AG10803 (cell line): ENCODE data around the gene MAGEA2B.
"Not testable (repeated sequence)": the region's sequence is repeated elsewhere in the genome, so short reads cannot be mapped to it uniquely, and the experiment has no call there.

Experiments used
- DNase-seq: peaks from one replicate; pipeline ENCODE4 v3.0.0; 2010; ENCODE audit warnings: low read depth
- H3K4me3 ChIP-seq: 2 replicates; pipeline ENCODE4 v1.5.1; 2011; ENCODE audit warnings: mild to moderate bottlenecking, low read length, control low read depth
- TF ChIP-seq, protein P1 (sequence below): conservative IDR thresholded peaks from 2 replicates; pipeline ENCODE4 v1.5.1; 2011; ENCODE audit warnings: mild to moderate bottlenecking, low read length, control low read depth, inconsistent platforms

MAGEA2B gene

DNA sequence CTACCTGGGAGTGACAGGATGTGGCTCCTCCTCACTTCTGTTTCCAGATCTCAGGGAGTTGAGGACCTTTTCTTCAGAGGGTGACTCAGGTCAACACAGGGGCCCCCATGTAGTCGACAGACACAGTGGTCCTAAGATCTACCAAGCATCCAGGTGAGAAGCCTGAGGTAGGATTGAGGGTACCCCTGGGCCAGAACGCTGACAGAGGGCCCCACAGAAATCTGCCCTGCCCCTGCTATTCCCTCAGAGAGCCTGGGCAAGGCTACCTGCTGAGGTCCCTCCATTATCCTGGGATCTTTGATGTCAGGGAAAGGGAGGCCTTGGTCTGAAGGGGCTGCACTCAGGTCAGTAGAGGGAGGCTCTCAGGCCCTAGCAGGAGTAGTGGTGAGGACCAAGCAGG is 20.7 kb downstream of the MAGEA2B start:
- no peak overlapping the region for H3K4me3 ChIP-seq
- DNase-seq, result no peak
- TF ChIP-seq, protein P1, sequence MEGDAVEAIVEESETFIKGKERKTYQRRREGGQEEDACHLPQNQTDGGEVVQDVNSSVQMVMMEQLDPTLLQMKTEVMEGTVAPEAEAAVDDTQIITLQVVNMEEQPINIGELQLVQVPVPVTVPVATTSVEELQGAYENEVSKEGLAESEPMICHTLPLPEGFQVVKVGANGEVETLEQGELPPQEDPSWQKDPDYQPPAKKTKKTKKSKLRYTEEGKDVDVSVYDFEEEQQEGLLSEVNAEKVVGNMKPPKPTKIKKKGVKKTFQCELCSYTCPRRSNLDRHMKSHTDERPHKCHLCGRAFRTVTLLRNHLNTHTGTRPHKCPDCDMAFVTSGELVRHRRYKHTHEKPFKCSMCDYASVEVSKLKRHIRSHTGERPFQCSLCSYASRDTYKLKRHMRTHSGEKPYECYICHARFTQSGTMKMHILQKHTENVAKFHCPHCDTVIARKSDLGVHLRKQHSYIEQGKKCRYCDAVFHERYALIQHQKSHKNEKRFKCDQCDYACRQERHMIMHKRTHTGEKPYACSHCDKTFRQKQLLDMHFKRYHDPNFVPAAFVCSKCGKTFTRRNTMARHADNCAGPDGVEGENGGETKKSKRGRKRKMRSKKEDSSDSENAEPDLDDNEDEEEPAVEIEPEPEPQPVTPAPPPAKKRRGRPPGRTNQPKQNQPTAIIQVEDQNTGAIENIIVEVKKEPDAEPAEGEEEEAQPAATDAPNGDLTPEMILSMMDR, result no peak

DNA sequence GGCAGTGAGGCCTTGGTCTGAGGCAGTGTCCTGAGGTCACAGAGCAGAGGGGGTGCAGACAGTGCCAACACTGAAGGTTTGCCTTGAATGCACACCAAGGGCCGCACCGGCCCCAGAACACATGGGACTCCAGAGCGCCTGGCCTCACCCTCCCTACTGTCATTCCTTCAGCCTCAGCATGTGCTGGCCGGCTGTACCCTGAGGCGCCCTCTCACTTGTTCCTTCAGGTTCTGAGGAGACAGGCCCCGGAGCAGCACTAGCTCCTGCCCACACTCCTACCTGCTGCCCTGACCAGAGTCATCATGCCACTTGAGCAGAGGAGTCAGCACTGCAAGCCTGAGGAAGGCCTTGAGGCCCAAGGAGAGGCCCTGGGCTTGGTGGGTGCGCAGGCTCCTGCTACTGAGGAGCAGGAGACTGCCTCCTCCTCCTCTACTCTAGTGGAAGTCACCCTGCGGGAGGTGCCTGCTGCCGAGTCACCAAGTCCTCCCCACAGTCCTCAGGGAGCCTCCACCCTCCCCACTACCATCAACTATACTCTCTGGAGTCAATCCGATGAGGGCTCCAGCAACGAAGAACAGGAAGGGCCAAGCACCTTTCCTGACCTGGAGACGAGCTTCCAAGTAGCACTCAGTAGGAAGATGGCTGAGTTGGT is 21.6 kb downstream of the MAGEA2B start:
- DNase-seq, result no peak
- H3K4me3 ChIP-seq, result no peak overlapping the region

DNA sequence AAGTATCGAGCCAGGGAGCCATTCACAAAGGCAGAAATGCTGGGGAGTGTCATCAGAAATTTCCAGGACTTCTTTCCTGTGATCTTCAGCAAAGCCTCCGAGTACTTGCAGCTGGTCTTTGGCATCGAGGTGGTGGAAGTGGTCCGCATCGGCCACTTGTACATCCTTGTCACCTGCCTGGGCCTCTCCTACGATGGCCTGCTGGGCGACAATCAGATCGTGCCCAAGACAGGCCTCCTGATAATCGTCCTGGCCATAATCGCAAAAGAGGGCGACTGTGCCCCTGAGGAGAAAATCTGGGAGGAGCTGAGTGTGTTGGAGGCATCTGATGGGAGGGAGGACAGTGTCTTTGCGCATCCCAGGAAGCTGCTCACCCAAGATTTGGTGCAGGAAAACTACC is 22.1 kb downstream of the MAGEA2B start:
- H3K4me3 ChIP-seq, DNase-seq: not testable (repeated sequence)

More for the DNA sequence above, 21.6 kb downstream of the MAGEA2B start:
- TF ChIP-seq, protein P1, result no peak

DNA sequence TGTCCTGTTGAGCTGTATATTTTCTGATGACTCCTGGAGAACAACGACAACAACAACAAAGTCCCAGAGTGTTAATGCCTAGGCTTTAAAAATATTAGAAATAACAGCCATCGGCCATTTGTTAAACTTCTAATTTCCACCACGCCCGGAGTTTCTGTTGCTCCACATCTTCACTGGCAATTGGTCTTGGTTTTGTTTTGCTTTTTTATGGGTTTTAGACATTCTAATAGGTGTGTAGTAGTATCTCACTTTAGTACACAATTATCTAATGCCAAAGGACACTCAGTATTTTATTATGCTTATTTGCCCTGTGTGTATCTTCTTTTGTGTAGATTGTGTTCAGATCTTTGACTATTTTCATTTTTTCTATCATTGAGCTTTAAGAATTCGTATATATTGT is 24.1 kb downstream of the MAGEA2B start:
- TF ChIP-seq, protein P1, result no peak
- DNase-seq, result no peak
- no peak overlapping the region for H3K4me3 ChIP-seq

DNA sequence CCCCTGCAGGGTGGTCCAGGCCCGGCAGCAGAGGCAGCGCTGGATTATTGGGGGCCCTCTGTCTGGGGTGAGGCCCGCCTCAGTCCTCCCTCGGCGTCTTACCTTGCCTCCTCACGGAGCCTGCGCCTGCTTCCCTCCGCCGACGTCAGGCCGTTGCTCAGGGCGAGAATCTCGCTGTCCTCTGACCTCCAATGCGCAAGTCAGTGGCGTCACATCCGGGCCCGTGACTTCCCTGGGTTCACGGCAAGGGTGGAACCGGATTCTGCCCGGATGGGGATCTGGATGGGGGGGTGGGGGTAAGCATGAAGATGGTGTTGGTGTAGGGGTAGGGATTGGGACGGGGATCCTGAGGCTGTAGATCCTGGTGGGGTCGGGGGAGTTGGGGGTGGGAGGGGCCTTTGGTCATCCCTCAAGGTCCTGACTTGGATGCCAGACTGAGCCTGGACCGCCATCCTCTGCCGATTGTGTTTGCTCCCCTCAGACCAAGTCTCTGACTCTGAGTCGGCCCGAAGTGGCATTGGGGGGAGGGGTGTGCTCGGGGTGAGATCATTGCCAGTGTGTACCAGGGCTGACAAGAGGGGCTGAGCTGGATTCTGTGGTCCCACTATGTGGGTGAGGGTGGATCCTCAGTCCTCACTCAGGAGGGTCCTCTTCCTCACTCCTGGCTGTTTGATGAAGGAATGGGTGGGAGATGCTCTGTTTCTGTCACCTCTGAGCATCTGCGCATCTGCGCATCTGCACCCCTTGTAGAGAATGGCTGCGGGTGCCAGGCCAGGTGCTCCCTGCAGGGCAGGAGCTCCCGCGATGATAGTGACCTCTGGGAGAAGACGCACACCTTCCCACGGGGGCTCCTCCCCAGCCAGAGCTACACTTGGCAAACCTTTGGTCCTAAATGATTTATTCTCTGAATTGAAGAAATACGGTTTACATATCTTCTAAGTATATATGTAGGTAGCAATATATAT is 39.5 kb downstream of the MAGEA2B start, which contains the start of gene MAGEA2:
Gene MAGEA2 (minus strand): TSS at position 157 of the 965 bp plus-strand sequence. CDS start 2,479 bp downstream, outside the sequence.
- DNase-seq, H3K4me3 ChIP-seq: not testable (repeated sequence)

DNA sequence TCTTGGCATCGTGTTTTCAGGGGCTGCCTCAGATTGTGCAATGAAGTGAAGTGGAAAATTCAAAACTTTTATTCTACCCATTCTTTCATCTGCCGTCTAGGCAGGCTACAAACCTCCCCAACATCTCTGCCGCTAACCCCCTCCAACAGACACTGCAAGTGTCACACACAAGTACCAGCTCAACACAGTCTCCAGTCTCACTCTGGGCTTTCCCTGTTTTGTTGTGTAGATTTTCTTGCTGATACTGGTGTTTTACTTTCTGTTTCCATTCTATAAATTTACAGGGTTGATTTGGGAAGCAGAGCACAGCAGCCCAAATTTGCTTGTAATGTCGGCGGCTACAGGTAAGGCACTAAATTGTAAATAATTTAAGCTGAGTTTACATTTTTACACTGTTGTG is 40.4 kb downstream of the MAGEA2B start:
- H3K4me3 ChIP-seq, DNase-seq: not testable (repeated sequence)

DNA sequence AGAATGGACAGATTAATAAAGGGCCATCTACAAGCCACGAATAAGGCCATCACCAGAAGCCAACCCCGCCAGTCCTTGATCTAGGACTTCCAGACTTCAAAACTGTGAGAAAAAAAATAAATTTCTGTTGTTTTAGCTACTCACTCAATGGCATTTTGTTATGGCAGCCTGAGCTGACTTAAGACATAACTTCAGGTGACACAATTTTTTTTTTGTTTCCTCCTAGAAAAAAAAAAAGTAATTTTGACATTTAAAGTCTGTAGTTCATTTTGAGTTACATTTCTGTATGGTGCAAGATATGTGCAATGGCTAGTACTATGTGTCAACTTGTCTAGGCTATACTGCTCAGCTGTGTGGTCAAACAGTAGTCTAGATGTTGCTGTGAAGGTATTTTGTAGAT is 44.5 kb downstream of the MAGEA2B start, which contains the start of gene CSAG3:
Gene CSAG3 (plus strand): TSS at position 301 of the 400 bp plus-strand sequence.
- not testable (repeated sequence) for H3K4me3 ChIP-seq, DNase-seq

DNA sequence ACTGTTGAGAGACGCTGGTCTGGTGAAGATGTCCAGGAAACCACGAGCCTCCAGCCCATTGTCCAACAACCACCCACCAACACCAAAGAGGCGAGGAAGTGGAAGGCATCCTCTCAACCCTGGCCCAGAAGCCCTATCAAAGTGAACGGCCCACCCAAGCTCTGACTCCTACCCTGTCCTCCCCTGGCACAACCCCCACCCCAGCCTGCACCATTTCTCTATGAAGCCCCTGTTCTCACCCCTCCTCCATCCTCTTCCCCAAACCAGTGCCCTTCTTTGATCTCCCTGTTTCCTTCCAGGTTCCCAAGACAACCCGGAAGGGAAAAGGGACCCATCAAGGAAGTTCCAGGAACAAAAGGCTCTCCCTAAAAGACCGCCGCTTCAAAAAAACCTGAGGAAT is 45.1 kb downstream of the MAGEA2B start:
- not testable (repeated sequence) for DNase-seq

DNA sequence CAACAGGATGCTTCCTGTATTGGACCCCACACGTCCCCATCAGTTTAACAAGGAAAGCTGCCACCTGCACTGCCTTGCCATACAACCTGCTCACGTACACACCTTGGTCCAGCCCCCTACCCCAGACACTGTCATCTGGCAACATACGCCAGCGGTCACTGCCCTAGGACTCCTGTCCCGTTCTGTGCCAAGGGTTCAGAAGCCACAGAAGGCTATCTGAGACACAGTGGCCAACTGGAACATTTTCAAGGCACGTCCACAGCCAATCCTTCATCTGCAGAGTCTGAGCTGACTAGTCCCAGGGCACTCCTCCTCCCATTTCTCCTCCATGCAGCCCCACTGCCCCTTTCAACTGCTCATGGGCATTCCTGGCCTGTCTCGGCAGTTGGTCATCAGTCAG is 47.2 kb downstream of the MAGEA2B start:
- not testable (repeated sequence) for DNase-seq, H3K4me3 ChIP-seq

More for the DNA sequence above, 45.1 kb downstream of the MAGEA2B start:
- not testable (repeated sequence) for H3K4me3 ChIP-seq

DNA sequence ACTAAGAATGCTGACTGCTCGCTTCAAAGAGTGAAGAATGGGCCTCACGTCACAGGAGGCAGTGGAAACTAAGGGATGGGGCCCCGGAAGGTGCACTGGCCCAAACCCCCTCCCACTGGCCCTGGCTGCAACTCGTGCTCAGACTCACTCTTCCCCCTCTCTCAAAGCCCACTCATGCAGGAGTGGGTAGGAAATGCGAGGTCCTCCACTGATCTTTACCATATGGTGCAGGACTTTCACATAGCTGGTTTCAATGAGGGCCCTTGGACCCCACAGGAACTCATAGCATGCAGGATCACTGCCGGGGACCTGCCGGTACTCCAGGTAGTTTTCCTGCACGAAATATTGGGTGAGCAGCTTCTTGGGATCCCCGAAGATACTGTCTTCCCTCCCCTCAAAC is 52.1 kb downstream of the MAGEA2B start:
- not testable (repeated sequence) for DNase-seq, H3K4me3 ChIP-seq
